ENCODE measurements around the gene OR51I2. TPM values are rescaled to one million over a fixed set of nuclear protein-coding genes. Genes with fewer than 3 reads are reported as not detected.

Gene OR51I2
- total RNA-seq, 1 experiment from 2014 or later: not detected

GRCh38 chr11:5489576-5490357, 40.6 kb downstream of the OR51I2 start:
- Histone ChIP-seq H3K9ac (ENCODE audit: low read length) (no peak overlapping the region), H3K9me3 (ENCODE audit: low read length) (no peaks in the 10 kb centered on the region), H2AFZ (ENCODE audit: low read length) (no peak overlapping the region), H3K79me2 (ENCODE audit: low read length) (no peaks in the 10 kb centered on the region), H3K4me1 (ENCODE audit: low read length) (no peaks in the 10 kb centered on the region), H3K27me3 (ENCODE audit: low read length) (no peaks in the 10 kb centered on the region), H3K36me3 (ENCODE audit: insufficient read depth, low read length) (no peaks in the 10 kb centered on the region), H3K27ac (ENCODE audit: low read length) (no peak overlapping the region), H3K9me2 (replicated peaks; ENCODE audit: insufficient read depth, low read length) (no peaks in the 10 kb centered on the region), H4K20me1 (ENCODE audit: insufficient read depth, low read depth, low read length) (no peaks in the 10 kb centered on the region), H3K4me3 (ENCODE audit: low read length) (no peak overlapping the region), H3K4me2 (ENCODE audit: low read depth, low read length, poor library complexity, severe bottlenecking) (no peak overlapping the region)
- no peak for DNase-seq

- H3K9ac ChIP-seq (ENCODE audit: low read length): no peak overlapping the region
Measured at GRCh38 chr11:5499671-5500070, 50.5 kb downstream of the OR51I2 start.

GRCh38 chr11:5500393-5500801, 51.3 kb downstream of the OR51I2 start:
- H3K36me3 ChIP-seq (ENCODE audit: insufficient read depth, low read length): no peaks in the 10 kb centered on the region
- no peak overlapping the region for H3K4me2 ChIP-seq (ENCODE audit: low read depth, low read length, poor library complexity, severe bottlenecking)
- H3K9me3 ChIP-seq (ENCODE audit: low read length): no peaks in the 10 kb centered on the region
- no peak overlapping the region for H3K9ac ChIP-seq (ENCODE audit: low read length)
- H2AFZ ChIP-seq (ENCODE audit: low read length): no peak overlapping the region
- no peak overlapping the region for H3K4me3 ChIP-seq (ENCODE audit: low read length)
- H3K9me2 ChIP-seq (replicated peaks; ENCODE audit: insufficient read depth, low read length): no peaks in the 10 kb centered on the region
- no peak for DNase-seq
- no peaks in the 10 kb centered on the region for H3K4me1 ChIP-seq (ENCODE audit: low read length)
- no peaks in the 10 kb centered on the region for H3K79me2 ChIP-seq (ENCODE audit: low read length)
- H4K20me1 ChIP-seq (ENCODE audit: insufficient read depth, low read depth, low read length): no peaks in the 10 kb centered on the region
- no peaks in the 10 kb centered on the region for H3K27me3 ChIP-seq (ENCODE audit: low read length)
- no peak overlapping the region for H3K27ac ChIP-seq (ENCODE audit: low read length)

More at GRCh38 chr11:5499671-5500070, 50.5 kb downstream of the OR51I2 start:
- no peak overlapping the region for H3K27ac ChIP-seq (ENCODE audit: low read length)
- no peaks in the 10 kb centered on the region for H3K79me2 ChIP-seq (ENCODE audit: low read length)
- no peaks in the 10 kb centered on the region for H3K9me3 ChIP-seq (ENCODE audit: low read length)
- no peaks in the 10 kb centered on the region for H3K4me1 ChIP-seq (ENCODE audit: low read length)
- no peak for DNase-seq
- H3K36me3 ChIP-seq (ENCODE audit: insufficient read depth, low read length): no peaks in the 10 kb centered on the region
- no peak overlapping the region for H3K4me3 ChIP-seq (ENCODE audit: low read length)
- no peak overlapping the region for H2AFZ ChIP-seq (ENCODE audit: low read length)
- no peaks in the 10 kb centered on the region for H3K9me2 ChIP-seq (replicated peaks; ENCODE audit: insufficient read depth, low read length)
- H3K27me3 ChIP-seq (ENCODE audit: low read length): no peaks in the 10 kb centered on the region
- no peaks in the 10 kb centered on the region for H4K20me1 ChIP-seq (ENCODE audit: insufficient read depth, low read depth, low read length)
- H3K4me2 ChIP-seq (ENCODE audit: low read depth, low read length, poor library complexity, severe bottlenecking): no peak overlapping the region

GRCh38 chr11:5504403-5504921, 55.3 kb downstream of the OR51I2 start:
- no peak overlapping the region for H3K9ac ChIP-seq (ENCODE audit: low read length)
- no peaks in the 10 kb centered on the region for H3K79me2 ChIP-seq (ENCODE audit: low read length)
- H3K4me2 ChIP-seq (ENCODE audit: low read depth, low read length, poor library complexity, severe bottlenecking): no peak overlapping the region

GRCh38 chr11:5505363-5506048, 56.4 kb downstream of the OR51I2 start:
- DNase-seq: no peak
- H2AFZ ChIP-seq (ENCODE audit: low read length): no peak overlapping the region
- H3K27ac ChIP-seq (ENCODE audit: low read length): no peak overlapping the region
- no peaks in the 10 kb centered on the region for H3K9me2 ChIP-seq (replicated peaks; ENCODE audit: insufficient read depth, low read length)
- H3K36me3 ChIP-seq (ENCODE audit: insufficient read depth, low read length): no peaks in the 10 kb centered on the region
- H3K27me3 ChIP-seq (ENCODE audit: low read length): no peaks in the 10 kb centered on the region
- H3K4me2 ChIP-seq (ENCODE audit: low read depth, low read length, poor library complexity, severe bottlenecking): no peak overlapping the region
- no peaks in the 10 kb centered on the region for H3K4me1 ChIP-seq (ENCODE audit: low read length)
- no peak overlapping the region for H3K4me3 ChIP-seq (ENCODE audit: low read length)
- no peaks in the 10 kb centered on the region for H3K9me3 ChIP-seq (ENCODE audit: low read length)
- H3K9ac ChIP-seq (ENCODE audit: low read length): no peak overlapping the region
- no peaks in the 10 kb centered on the region for H3K79me2 ChIP-seq (ENCODE audit: low read length)
- H4K20me1 ChIP-seq (ENCODE audit: insufficient read depth, low read depth, low read length): no peaks in the 10 kb centered on the region

More at GRCh38 chr11:5504403-5504921, 55.3 kb downstream of the OR51I2 start:
- no peak overlapping the region for H3K27ac ChIP-seq (ENCODE audit: low read length)
- no peaks in the 10 kb centered on the region for H3K27me3 ChIP-seq (ENCODE audit: low read length)
- H3K9me3 ChIP-seq (ENCODE audit: low read length): no peaks in the 10 kb centered on the region
- no peak overlapping the region for H3K4me3 ChIP-seq (ENCODE audit: low read length)
- H3K4me1 ChIP-seq (ENCODE audit: low read length): no peaks in the 10 kb centered on the region
- DNase-seq: no peak
- H4K20me1 ChIP-seq (ENCODE audit: insufficient read depth, low read depth, low read length): no peaks in the 10 kb centered on the region
- no peaks in the 10 kb centered on the region for H3K9me2 ChIP-seq (replicated peaks; ENCODE audit: insufficient read depth, low read length)
- no peaks in the 10 kb centered on the region for H3K36me3 ChIP-seq (ENCODE audit: insufficient read depth, low read length)
- H2AFZ ChIP-seq (ENCODE audit: low read length): no peak overlapping the region

Other genes starting within 250 kb of the OR51I2 start
- not detected in 2 replicates for gene OR51V1, start 248.6 kb upstream of the OR51I2 start, total RNA-seq (2014; rRNA removed; shearing (Covaris generic); ENCODE audit: low replicate concordance)
- not detected in 2 replicates for gene HBB, start 222.3 kb upstream of the OR51I2 start, total RNA-seq (2014; rRNA removed; shearing (Covaris generic); ENCODE audit: low replicate concordance)
- gene HBD, start 214.8 kb upstream of the OR51I2 start, total RNA-seq (2014; rRNA removed; shearing (Covaris generic); ENCODE audit: low replicate concordance): not detected in 2 replicates
- gene HBG1, start 199.5 kb upstream of the OR51I2 start, total RNA-seq (2014; rRNA removed; shearing (Covaris generic); ENCODE audit: low replicate concordance): not detected in 2 replicates
- not detected in 2 replicates for gene HBG2, start 194.5 kb upstream of the OR51I2 start, total RNA-seq (2014; rRNA removed; shearing (Covaris generic); ENCODE audit: low replicate concordance)
- not detected in 2 replicates for gene HBE1, start 179.4 kb upstream of the OR51I2 start, total RNA-seq (2014; rRNA removed; shearing (Covaris generic); ENCODE audit: low replicate concordance)
- not detected in 2 replicates for gene OR51B4, start 147.4 kb upstream of the OR51I2 start, total RNA-seq (2014; rRNA removed; shearing (Covaris generic); ENCODE audit: low replicate concordance)
- gene OR51B2, start 125.0 kb upstream of the OR51I2 start, total RNA-seq (2014; rRNA removed; shearing (Covaris generic); ENCODE audit: low replicate concordance): not detected in 2 replicates
- gene OR51B5, start 105.8 kb upstream of the OR51I2 start, total RNA-seq (2014; rRNA removed; shearing (Covaris generic); ENCODE audit: low replicate concordance): 0.60 TPM in 1 of 2 replicates, not detected in the other
- gene OR51B6, start 97.8 kb upstream of the OR51I2 start, total RNA-seq (2014; rRNA removed; shearing (Covaris generic); ENCODE audit: low replicate concordance): not detected in 2 replicates
- not detected in 2 replicates for gene OR51M1, start 65.5 kb upstream of the OR51I2 start, total RNA-seq (2014; rRNA removed; shearing (Covaris generic); ENCODE audit: low replicate concordance)
- not detected in 2 replicates for gene OR51Q1, start 27.2 kb upstream of the OR51I2 start, total RNA-seq (2014; rRNA removed; shearing (Covaris generic); ENCODE audit: low replicate concordance)
- not detected in 2 replicates for gene OR51I1, start 7.8 kb upstream of the OR51I2 start, total RNA-seq (2014; rRNA removed; shearing (Covaris generic); ENCODE audit: low replicate concordance)
- not detected in 2 replicates for gene OR52D1, start 39.4 kb downstream of the OR51I2 start, total RNA-seq (2014; rRNA removed; shearing (Covaris generic); ENCODE audit: low replicate concordance)
- gene UBQLN3, start 60.6 kb downstream of the OR51I2 start, total RNA-seq (2014; rRNA removed; shearing (Covaris generic); ENCODE audit: low replicate concordance): 0.18 and 0.37 TPM in 2 replicates
- gene UBQLNL, start 67.4 kb downstream of the OR51I2 start, total RNA-seq (2014; rRNA removed; shearing (Covaris generic); ENCODE audit: low replicate concordance): 0.43 TPM in 1 of 2 replicates, not detected in the other
- gene OR52H1, start 99.2 kb downstream of the OR51I2 start, total RNA-seq (2014; rRNA removed; shearing (Covaris generic); ENCODE audit: low replicate concordance): 1.2 TPM in 1 of 2 replicates, not detected in the other
- not detected in 2 replicates for gene OR52B6, start 131.6 kb downstream of the OR51I2 start, total RNA-seq (2014; rRNA removed; shearing (Covaris generic); ENCODE audit: low replicate concordance)
- gene TRIM6, start 147.3 kb downstream of the OR51I2 start, total RNA-seq (2014; rRNA removed; shearing (Covaris generic); ENCODE audit: low replicate concordance): not detected in 2 replicates
- gene TRIM34, start 175.7 kb downstream of the OR51I2 start, total RNA-seq (2014; rRNA removed; shearing (Covaris generic); ENCODE audit: low replicate concordance): 11.4 and 19.7 TPM in 2 replicates
- 26.1 and 31.4 TPM in 2 replicates for gene TRIM5, start 235.8 kb downstream of the OR51I2 start, total RNA-seq (2014; rRNA removed; shearing (Covaris generic); ENCODE audit: low replicate concordance)
- gene TRIM22, start 240.5 kb downstream of the OR51I2 start, total RNA-seq (2014; rRNA removed; shearing (Covaris generic); ENCODE audit: low replicate concordance): 90.0 and 112 TPM in 2 replicates

Data from Karpas-422 (cell line).